H1 (cell line): ENCODE measurements around the gene DAGLA. TPM values are rescaled to one million over a fixed set of nuclear protein-coding genes. Genes with fewer than 3 reads are reported as not detected.

Experiments
- CTCF ChIA-PET: fragments of 300-600 bp; sonication (Branson Sonifier 250); formaldehyde crosslinking; loops from one replicate; lab custom pipeline; 2021; ENCODE audit not compliant: partially characterized antibody; lab: Charles Lee
- POLR2A ChIA-PET: fragments of 300-600 bp; sonication (Branson Sonifier 250); formaldehyde crosslinking; loops from one replicate; lab custom pipeline; 2021; ENCODE audit warnings: inconsistent platforms; ENCODE audit not compliant: partially characterized antibody; lab: Charles Lee
- DNase-seq, 2 experiments: peaks; one replicate each; pipeline versions ENCODE4 v3.0.0 to v3.0.0-alpha.2; 2010 to 2022; ENCODE audit warnings: low spot score in 2 of 2, low read depth in 1 of 2, mixed read lengths in 1 of 2
- FAIRE-seq: peaks from 2 replicates; lab custom pipeline; 2011; peaks lifted over from hg19 to GRCh38; lab: Jason Lieb, UNC
- H2AFZ ChIP-seq: 2 replicates; pipeline ENCODE4 v1.8.1; 2012; ENCODE audit warnings: low read length, inconsistent platforms
- H2AK5ac ChIP-seq: 2 replicates; pipeline ENCODE4 v1.6.1; 2013; ENCODE audit warnings: low read depth, low read length
- H2BK120ac ChIP-seq: replicated peaks from 2 replicates; pipeline ENCODE3; 2013; ENCODE audit warnings: low read depth, low read length, inconsistent platforms
- H2BK12ac ChIP-seq: 2 replicates; pipeline ENCODE4 v1.6.1; 2013; ENCODE audit warnings: low read depth, low read length
- H2BK15ac ChIP-seq: 2 replicates; pipeline ENCODE4 v1.6.1; 2013; ENCODE audit warnings: low read length
- H2BK20ac ChIP-seq: 2 replicates; pipeline ENCODE4 v1.6.1; 2013; ENCODE audit warnings: low read length
- H2BK5ac ChIP-seq: 2 replicates; pipeline ENCODE4 v1.6.1; 2013; ENCODE audit warnings: low read depth, low read length
- H3K14ac ChIP-seq: 2 replicates; pipeline ENCODE4 v1.6.1; 2013; ENCODE audit warnings: inconsistent platforms; ENCODE audit not compliant: insufficient read length
- H3K18ac ChIP-seq: 2 replicates; pipeline ENCODE4 v1.6.1; 2013; ENCODE audit warnings: low read length; ENCODE audit errors: extremely low read depth
- H3K23ac ChIP-seq: 2 replicates; pipeline ENCODE4 v1.6.1; 2013; ENCODE audit warnings: inconsistent platforms; ENCODE audit not compliant: insufficient read length
- H3K23me2 ChIP-seq: 2 replicates; pipeline ENCODE4 v1.6.1; 2013; ENCODE audit warnings: low read depth, low read length
- H3K27ac ChIP-seq: 2 replicates; pipeline ENCODE4 v1.6.1; 2011; ENCODE audit warnings: low read depth, low read length, inconsistent platforms
- H3K27me3 ChIP-seq, 4 experiments: replicated peaks in 1 of 4; 1 replicate in 1 of 4; 2 replicates in 3 of 4; pipeline versions ENCODE4 v1.6.1 to v1.8.1; 2011 to 2013; ENCODE audit warnings: low read length in 3 of 4, mild to moderate bottlenecking in 3 of 4, inconsistent platforms in 2 of 4, mixed read lengths in 2 of 4, moderate library complexity in 1 of 4; ENCODE audit not compliant: control insufficient read depth in 3 of 4, insufficient read depth in 3 of 4; ENCODE audit errors: extremely low read depth in 1 of 4
- H3K36me3 ChIP-seq, 4 experiments: 2 replicates each; pipeline versions ENCODE4 v1.6.1 to v1.8.1; 2011 to 2013; ENCODE audit warnings: mild to moderate bottlenecking in 4 of 4, low read length in 3 of 4, moderate library complexity in 2 of 4, control low read depth in 1 of 4, inconsistent platforms in 1 of 4; ENCODE audit not compliant: insufficient read depth in 4 of 4, control insufficient read depth in 2 of 4
- H3K4ac ChIP-seq: replicated peaks from 2 replicates; pipeline ENCODE3; 2013; ENCODE audit warnings: low read length, low read depth, mixed read lengths, inconsistent platforms; ENCODE audit not compliant: insufficient read length
- H3K4me1 ChIP-seq, 4 experiments: replicated peaks in 1 of 4; 1 replicate in 1 of 4; 2 replicates in 3 of 4; pipeline versions ENCODE4 v1.6.1 to v1.8.1; 2011 to 2013; ENCODE audit warnings: low read length in 3 of 4, inconsistent platforms in 2 of 4, mixed read lengths in 1 of 4; ENCODE audit not compliant: insufficient read depth in 4 of 4, control insufficient read depth in 3 of 4
- H3K4me2 ChIP-seq, 2 experiments: 2 replicates each; pipeline versions ENCODE4 v1.6.1 to v1.8.1; 2011 to 2013; ENCODE audit warnings: low read depth in 2 of 2, low read length in 2 of 2, control low read depth in 1 of 2, inconsistent platforms in 1 of 2, mild to moderate bottlenecking in 1 of 2; ENCODE audit not compliant: insufficient read depth in 1 of 2
- H3K4me3 ChIP-seq, 4 experiments: fragments of 200-600, 300-600 bp in 1 of 4; sonication (generic), shearing (Covaris generic), sonication (Bioruptor Twin) in 1 of 4; 2 replicates each; pipeline versions ENCODE4 v1.5.1 to v1.8.1; 2011 to 2016; ENCODE audit warnings: low read length in 4 of 4, low read depth in 3 of 4, control low read depth in 2 of 4, inconsistent platforms in 2 of 4, mild to moderate bottlenecking in 2 of 4, mixed read lengths in 1 of 4, moderate library complexity in 1 of 4; ENCODE audit not compliant: insufficient read depth in 2 of 4; ENCODE audit errors: extremely low read depth in 1 of 4
- H3K56ac ChIP-seq: replicated peaks from 2 replicates; pipeline ENCODE3; 2013; ENCODE audit warnings: low read depth, mild to moderate bottlenecking, mixed read lengths, low read length, inconsistent platforms; ENCODE audit not compliant: insufficient read length
- H3K79me1 ChIP-seq: 2 replicates; pipeline ENCODE4 v1.6.1; 2013; ENCODE audit warnings: low read depth, low read length, control low read depth
- H3K79me2 ChIP-seq, 2 experiments: 2 replicates each; pipeline versions ENCODE4 v1.6.1 to v1.8.1; 2012 to 2013; ENCODE audit warnings: low read length in 2 of 2, mild to moderate bottlenecking in 2 of 2, inconsistent platforms in 1 of 2; ENCODE audit not compliant: insufficient read depth in 2 of 2, control insufficient read depth in 1 of 2
- H3K9ac ChIP-seq, 4 experiments: replicated peaks in 1 of 4; 1 replicate in 1 of 4; 2 replicates in 3 of 4; pipeline versions ENCODE4 v1.6.1 to v1.8.1; 2011 to 2013; ENCODE audit warnings: low read depth in 3 of 4, low read length in 3 of 4, control low read depth in 2 of 4, mild to moderate bottlenecking in 2 of 4, moderate library complexity in 2 of 4, inconsistent platforms in 1 of 4; ENCODE audit errors: extremely low read depth in 1 of 4
- H3K9me3 ChIP-seq, 2 experiments: 2 replicates each; pipeline versions ENCODE4 v1.6.1 to v1.8.1; 2012 to 2013; ENCODE audit warnings: mild to moderate bottlenecking in 2 of 2, moderate library complexity in 2 of 2, control low read depth in 1 of 2, inconsistent platforms in 1 of 2, low read depth in 1 of 2, low read length in 1 of 2, mixed read lengths in 1 of 2; ENCODE audit not compliant: insufficient read depth in 2 of 2
- H4K20me1 ChIP-seq, 2 experiments: replicated peaks in 1 of 2; 2 replicates each; pipeline versions ENCODE3 to v1.8.1; 2011 to 2013; ENCODE audit warnings: inconsistent platforms in 2 of 2, low read length in 2 of 2, mild to moderate bottlenecking in 1 of 2; ENCODE audit not compliant: insufficient read depth in 2 of 2, control insufficient read depth in 1 of 2
- H4K5ac ChIP-seq: 2 replicates; pipeline ENCODE4 v1.6.1; 2013; ENCODE audit warnings: low read length, low read depth, mixed read lengths, inconsistent platforms; ENCODE audit not compliant: insufficient read length
- H4K8ac ChIP-seq: 2 replicates; pipeline ENCODE4 v1.8.0; 2013; ENCODE audit warnings: mild to moderate bottlenecking, moderate library complexity, low read length, inconsistent platforms; ENCODE audit not compliant: insufficient read depth; ENCODE audit errors: extremely low read depth
- H4K91ac ChIP-seq: replicated peaks from 2 replicates; pipeline ENCODE3; 2013; ENCODE audit warnings: low read length, mixed read lengths, inconsistent platforms; ENCODE audit not compliant: insufficient read length
- BACH1 ChIP-seq: IDR thresholded peaks from 2 replicates; pipeline ENCODE4 v1.6.1; 2012; ENCODE audit warnings: low read length, improper control_type of control experiment
- CBX8 ChIP-seq: fragments of 300-800, 300-1000 bp; sonication (generic); IDR thresholded peaks from 2 replicates; pipeline ENCODE4 v1.7.1; 2016; ENCODE audit warnings: low read depth, low read length, borderline replicate concordance
- KDM1A ChIP-seq: fragments of 200-600, 300-600 bp; sonication (generic); IDR thresholded peaks from 2 replicates; pipeline ENCODE4 v1.7.1; 2016; ENCODE audit warnings: mild to moderate bottlenecking, low read length, borderline replicate concordance
- NANOG ChIP-seq: IDR thresholded peaks from 2 replicates; pipeline ENCODE4 v1.6.1; 2011; ENCODE audit warnings: low read length, low read depth, mild to moderate bottlenecking, inconsistent platforms; ENCODE audit not compliant: insufficient read depth, poor library complexity, severe bottlenecking
- POLR2A ChIP-seq, 2 experiments: IDR thresholded peaks; 1 replicate in 1 of 2; 2 replicates in 1 of 2; pipeline ENCODE4 v1.6.1; 2011; ENCODE audit warnings: low read depth in 2 of 2, low read length in 2 of 2, mild to moderate bottlenecking in 2 of 2; ENCODE audit errors: control extremely low read depth in 1 of 2
- RAD21 ChIP-seq, 2 experiments: IDR thresholded peaks in 1 of 2; conservative IDR thresholded peaks in 1 of 2; 2 replicates each; pipeline ENCODE4 v1.6.1; 2011; ENCODE audit warnings: low read depth in 2 of 2, low read length in 2 of 2, improper control_type of control experiment in 1 of 2, inconsistent platforms in 1 of 2, mild to moderate bottlenecking in 1 of 2, moderate library complexity in 1 of 2
- RBBP5 ChIP-seq: IDR thresholded peaks from 2 replicates; pipeline ENCODE4 v1.7.1; 2012; ENCODE audit warnings: low read depth, mild to moderate bottlenecking, inconsistent platforms, low read length, moderate library complexity, borderline replicate concordance
- SAP30 ChIP-seq: fragments of 300-600 bp; sonication (generic); IDR thresholded peaks from 2 replicates; pipeline ENCODE4 v1.7.1; 2012; ENCODE audit warnings: low read length, moderate library complexity, mild to moderate bottlenecking, inconsistent platforms; ENCODE audit not compliant: insufficient read depth, insufficient replicate concordance
- SUZ12 ChIP-seq: fragments of 200-600 bp; sonication (generic); IDR thresholded peaks from 2 replicates; pipeline ENCODE4 v1.6.1; 2012; ENCODE audit warnings: mild to moderate bottlenecking, inconsistent platforms, low read length, moderate library complexity, mixed read lengths
- TCF12 ChIP-seq: IDR thresholded peaks from 2 replicates; pipeline ENCODE4 v1.6.1; 2011; ENCODE audit warnings: low read depth, mild to moderate bottlenecking, low read length
- TEAD4 ChIP-seq: IDR thresholded peaks from 2 replicates; pipeline ENCODE4 v1.6.1; 2012; ENCODE audit warnings: low read depth, low read length, inconsistent platforms, mixed read lengths
- WGBS, 2 experiments: shearing (Covaris generic) in 1 of 2; methylation state at CpG; one replicate each; pipeline versions ENCODE4 v1.1.6 to v1.1.7; 2013 to 2015; ENCODE audit warnings: low lambda C conversion rate in 2 of 2, mixed read lengths in 2 of 2, inconsistent platforms in 1 of 2, low coverage in 1 of 2, missing lambda C conversion rate in 1 of 2; ENCODE audit not compliant: insufficient replicate concordance in 2 of 2, insufficient coverage in 1 of 2, insufficient read length in 1 of 2; ENCODE audit errors: extremely low coverage in 1 of 2, missing lambda C conversion rate in 1 of 2; 5-methylcytosine and 5-hydroxymethylcytosine counted together
- polyA plus RNA-seq, 7 experiments: library from polyadenylated mRNA; depleted of rRNA in 3 of 7; stranded (reverse) in 5 of 7; unstranded in 2 of 7; fragments of >200 nt in 5 of 7; fragments of 200-250 nt in 2 of 7; gene quantifications; 1 replicate in 5 of 7; 2 replicates in 1 of 7; 4 replicates in 1 of 7; pipeline versions ENCODE4 v1.2.1 to v1.2.3, GENCODE V29; 2011 to 2013; ENCODE audit warnings: missing spikeins in 2 of 7, mixed read lengths in 2 of 7
- total RNA-seq: library from RNA; stranded (reverse); fragmentation: NEBNext Ultra II Directional; extraction: Animal tissue kit (Norgen Biotek cat#: 25700); gene quantifications from 2 replicates; pipeline ENCODE4 v1.2.1, GENCODE V29; 2021

Gene DAGLA
- total and polyA plus RNA-seq, 2 of the 8 experiments (the other 6 are each of a cell fraction or from before 2014, with no cell fraction given), result 3.6 to 6.6 TPM

GRCh38 chr11:61754534-61755482 lies 74.6 kb downstream of the DAGLA start:
- Histone ChIP-seq H3K79me2 (no peaks in the 10 kb centered on the region), H3K9me3 (no peaks in the 10 kb centered on the region), H3K23ac (no peak overlapping the region), H3K18ac (peak overlapping the region; percentile 48; the same call in 1 of the 2 replicates), H2BK12ac (peak overlapping the region; percentile 84; the same call in 1 of the 2 replicates), H4K8ac (no peak overlapping the region), H3K56ac (no peak overlapping the region), H3K79me1 (no peaks in the 10 kb centered on the region), H3K36me3 (no peaks in the 10 kb centered on the region), H2BK120ac (no peak overlapping the region), H2BK15ac (peak overlapping the region; percentile 99), H2AK5ac (no peak overlapping the region), H3K4me2 (no peak overlapping the region), H3K23me2 (no peaks in the 10 kb centered on the region), H4K20me1 (peaks cover 0 to 1% of the 10 kb centered on the region in 2 experiments), H2BK20ac (no peak overlapping the region), H3K4me1 (peaks cover 0 to 19% (median 15%) of the 10 kb centered on the region in 4 experiments; a peak in 6 of 7 replicates), H3K9ac (no peak overlapping the region), H3K4me3 (no peak overlapping the region), H2AFZ (no peak overlapping the region), H3K14ac (no peak overlapping the region), H4K91ac (peak overlapping the region; percentile 49), H4K5ac (no peak overlapping the region), H3K4ac (no peak overlapping the region), H3K27ac (no peak overlapping the region), H2BK5ac (no peak overlapping the region), H3K27me3 (peaks cover 4 to 21% (median 16%) of the 10 kb centered on the region in 4 experiments)
- ChIA-PET CTCF (interaction anchor here (0.8 to 6.0 kb wide), 9 partner anchors 10 to 42 kb away, joined by 3 to 48 read pairs (median 11); partner anchors contain the start of genes FEN1 and TMEM258), POLR2A (interaction anchor here (0.8 to 3.5 kb wide), 5 partner anchors 26 to 67 kb away, joined by 3 to 13 read pairs (median 5); partner anchors contain the start of genes FEN1 and TMEM258)
- WGBS, 2 experiments, result 88% methylated on average over 31 of the region's 31 CpGs; no CpG with 5 or more reads in 1 of the 2 experiments
- no peak for FAIRE-seq
- DNase-seq, result no peak
- TF ChIP-seq TCF12, result no peak
- TF ChIP-seq POLR2A (IDR thresholded peaks at IDR 0.05; ENCODE audit: control extremely low read depth in 1 of 2, low read depth in 2 of 2, low read length in 2 of 2), result no peak
- no peak for TF ChIP-seq TEAD4
- TF ChIP-seq KDM1A, result no peak
- TF ChIP-seq BACH1, result no peak
- no peak for TF ChIP-seq NANOG
- no peak for TF ChIP-seq SAP30
- no peak for TF ChIP-seq RAD21 (IDR thresholded peaks at IDR 0.05 in 1 of 2, conservative IDR thresholded peaks at IDR 0.05 in 1 of 2; ENCODE audit: low read depth in 2 of 2, low read length in 2 of 2)
- TF ChIP-seq CBX8, result no peak
- no peak for TF ChIP-seq RBBP5
- TF ChIP-seq SUZ12, result no peak
